Neural cell (in vitro differentiated cells): ENCODE results near the gene TLE1.

Experiments
- CTCF ChIP-seq: fragments of 450-650 bp; IDR thresholded peaks from 2 replicates; pipeline ENCODE4 v1.5.1; 2014; ENCODE audit warnings: antibody characterized with exemption, mild to moderate bottlenecking, moderate library complexity; ENCODE audit not compliant: poor library complexity, severe bottlenecking
- EP300 ChIP-seq: fragments of 450-650 bp; conservative IDR thresholded peaks from 2 replicates; pipeline ENCODE4 v1.6.1; 2014; ENCODE audit warnings: antibody characterized with exemption, mild to moderate bottlenecking, moderate library complexity; ENCODE audit not compliant: poor library complexity, severe bottlenecking
- EZH2 ChIP-seq: fragments of 200-600, 300-800 bp; shearing (Covaris generic), sonication (generic); IDR thresholded peaks from 2 replicates; pipeline ENCODE4 v1.6.1; 2014; ENCODE audit warnings: antibody characterized with exemption, low read length, borderline replicate concordance, mild to moderate bottlenecking; ENCODE audit not compliant: insufficient read depth, poor library complexity, severe bottlenecking
- MXI1 ChIP-seq: fragments of 450-650 bp; conservative IDR thresholded peaks from 2 replicates; pipeline ENCODE4 v1.6.1; 2014; ENCODE audit warnings: antibody characterized with exemption, mild to moderate bottlenecking; ENCODE audit not compliant: poor library complexity, severe bottlenecking
- POLR2AphosphoS5 ChIP-seq: IDR thresholded peaks from 2 replicates; pipeline ENCODE4 v1.6.1; 2012
- TF ChIP-seq, protein P1 (sequence below): IDR thresholded peaks from 2 replicates; pipeline ENCODE4 v1.6.1; 2012; ENCODE audit warnings: borderline replicate concordance

- TF ChIP-seq MXI1 (no peak), POLR2AphosphoS5 (no peak), CTCF (no peak), EZH2 (no peak), EP300 (no peak)
- TF ChIP-seq, protein P1, sequence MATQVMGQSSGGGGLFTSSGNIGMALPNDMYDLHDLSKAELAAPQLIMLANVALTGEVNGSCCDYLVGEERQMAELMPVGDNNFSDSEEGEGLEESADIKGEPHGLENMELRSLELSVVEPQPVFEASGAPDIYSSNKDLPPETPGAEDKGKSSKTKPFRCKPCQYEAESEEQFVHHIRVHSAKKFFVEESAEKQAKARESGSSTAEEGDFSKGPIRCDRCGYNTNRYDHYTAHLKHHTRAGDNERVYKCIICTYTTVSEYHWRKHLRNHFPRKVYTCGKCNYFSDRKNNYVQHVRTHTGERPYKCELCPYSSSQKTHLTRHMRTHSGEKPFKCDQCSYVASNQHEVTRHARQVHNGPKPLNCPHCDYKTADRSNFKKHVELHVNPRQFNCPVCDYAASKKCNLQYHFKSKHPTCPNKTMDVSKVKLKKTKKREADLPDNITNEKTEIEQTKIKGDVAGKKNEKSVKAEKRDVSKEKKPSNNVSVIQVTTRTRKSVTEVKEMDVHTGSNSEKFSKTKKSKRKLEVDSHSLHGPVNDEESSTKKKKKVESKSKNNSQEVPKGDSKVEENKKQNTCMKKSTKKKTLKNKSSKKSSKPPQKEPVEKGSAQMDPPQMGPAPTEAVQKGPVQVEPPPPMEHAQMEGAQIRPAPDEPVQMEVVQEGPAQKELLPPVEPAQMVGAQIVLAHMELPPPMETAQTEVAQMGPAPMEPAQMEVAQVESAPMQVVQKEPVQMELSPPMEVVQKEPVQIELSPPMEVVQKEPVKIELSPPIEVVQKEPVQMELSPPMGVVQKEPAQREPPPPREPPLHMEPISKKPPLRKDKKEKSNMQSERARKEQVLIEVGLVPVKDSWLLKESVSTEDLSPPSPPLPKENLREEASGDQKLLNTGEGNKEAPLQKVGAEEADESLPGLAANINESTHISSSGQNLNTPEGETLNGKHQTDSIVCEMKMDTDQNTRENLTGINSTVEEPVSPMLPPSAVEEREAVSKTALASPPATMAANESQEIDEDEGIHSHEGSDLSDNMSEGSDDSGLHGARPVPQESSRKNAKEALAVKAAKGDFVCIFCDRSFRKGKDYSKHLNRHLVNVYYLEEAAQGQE, result no peak
Observed at GRCh38 chr9:81661339-81661738, 28.0 kb downstream of the TLE1 start.
